GM21381 (cell line): ENCODE data around the gene STEEP1.

Experiments used
- ATAC-seq: cut with Tn5 transposase; IDR thresholded peaks from one replicate; pipeline ENCODE4 v1.9.1; 2021; ENCODE audit warnings: mild to moderate bottlenecking, moderate library complexity; ENCODE audit not compliant: unreplicated experiment

The STEEP1 gene

GRCh38 chrX:119489212-119490074 lies 75.8 kb downstream of the STEEP1 start:
- no peak for ATAC-seq

GRCh38 chrX:119488749-119489148 lies 76.5 kb downstream of the STEEP1 start:
- ATAC-seq = no peak
